CD4-positive, alpha-beta memory T cell (primary cell): Measurements from ENCODE around the gene ITGB3. TPM values are rescaled to one million over a fixed set of nuclear protein-coding genes. Genes with fewer than 3 reads are reported as not detected.
"Not testable (repeated sequence)": the region's sequence is repeated elsewhere in the genome, so short reads cannot be mapped to it uniquely, and the experiment has no call there.

ENCODE experiments used
- CTCF ChIA-PET: fragments of 350-600 bp; sonication (Branson Sonifier 250); formaldehyde crosslinking; loops from one replicate; lab custom pipeline; 2021; ENCODE audit warnings: inconsistent platforms; ENCODE audit not compliant: partially characterized antibody; lab: Charles Lee
- POLR2A ChIA-PET: fragments of 350-600 bp; sonication (Branson Sonifier 250); formaldehyde crosslinking; loops from one replicate; lab custom pipeline; 2021; ENCODE audit not compliant: partially characterized antibody; lab: Charles Lee
- DNase-seq, 5 donors: peaks; one replicate each; pipeline versions ENCODE4 v3.0.0 to v3.0.0-alpha.2; 2020 to 2022; ENCODE audit warnings: mixed read lengths in 1 of 5
- H3K27ac ChIP-seq: one replicate; pipeline ENCODE4 v1.7.0; 2013; ENCODE audit warnings: low read depth, low read length
- H3K27me3 ChIP-seq: 2 replicates; pipeline ENCODE4 v1.7.0; 2013; ENCODE audit warnings: mild to moderate bottlenecking, low read length, moderate library complexity; ENCODE audit not compliant: insufficient read depth
- H3K36me3 ChIP-seq: 2 replicates; pipeline ENCODE4 v1.7.0; 2013; ENCODE audit warnings: mild to moderate bottlenecking, low read length, moderate library complexity; ENCODE audit not compliant: insufficient read depth
- H3K4me1 ChIP-seq: 2 replicates; pipeline ENCODE4 v1.7.0; 2013; ENCODE audit warnings: mild to moderate bottlenecking, low read length, moderate library complexity; ENCODE audit not compliant: insufficient read depth
- H3K4me3 ChIP-seq, 2 donors: one replicate each; pipeline ENCODE4 v1.7.0; 2013; ENCODE audit warnings: low read length in 2 of 2, mild to moderate bottlenecking in 1 of 2
- H3K9me3 ChIP-seq, 2 donors: one replicate each; pipeline ENCODE4 v1.7.0; 2013; ENCODE audit warnings: low read length in 2 of 2, control low read depth in 1 of 2; ENCODE audit not compliant: control insufficient read depth in 1 of 2
- H3K27ac Mint-ChIP-seq, 7 donors: one replicate each; pipeline ENCODE4 v1.8.0; 2020 to 2021; ENCODE audit warnings: mixed read lengths in 7 of 7, mild to moderate bottlenecking in 6 of 7, inconsistent platforms in 3 of 7, moderate library complexity in 3 of 7
- H3K27me3 Mint-ChIP-seq, 2 donors: one replicate each; pipeline ENCODE4 v1.8.0; 2020 to 2021; ENCODE audit warnings: mixed read lengths in 2 of 2
- H3K36me3 Mint-ChIP-seq, 2 donors: one replicate each; pipeline ENCODE4 v1.8.0; 2020 to 2021; ENCODE audit warnings: mixed read lengths in 2 of 2, inconsistent platforms in 1 of 2, mild to moderate bottlenecking in 1 of 2
- H3K4me1 Mint-ChIP-seq, 4 donors: one replicate each; pipeline ENCODE4 v1.8.0; 2020 to 2021; ENCODE audit warnings: mixed read lengths in 4 of 4, mild to moderate bottlenecking in 1 of 4
- H3K4me3 Mint-ChIP-seq, 8 donors: one replicate each; pipeline ENCODE4 v1.8.0; 2020 to 2021; ENCODE audit warnings: mixed read lengths in 8 of 8, mild to moderate bottlenecking in 7 of 8, moderate library complexity in 6 of 8, inconsistent platforms in 3 of 8
- H3K9me3 Mint-ChIP-seq, 8 donors: one replicate each; pipeline ENCODE4 v1.8.0; 2020 to 2021; ENCODE audit warnings: mixed read lengths in 8 of 8, mild to moderate bottlenecking in 5 of 8, inconsistent platforms in 3 of 8, moderate library complexity in 1 of 8
- intact Hi-C: fragments of 100-400 bp; cut with micrococcal nuclease; formaldehyde crosslinking; loops from one replicate; pipeline ENCODE4 v1.15.1; 2023
- polyA plus RNA-seq, 2 donors: library from polyadenylated mRNA; unstranded; fragments of 300-500 nt; fragmentation: Illumina TruSeq; gene quantifications; one replicate each; pipeline ENCODE4 v1.2.3, GENCODE V29; 2021
- total RNA-seq, 2 experiments: library from RNA; stranded (reverse); gene quantifications; one replicate each; pipeline ENCODE4 v1.2.3, GENCODE V29; 2021

Gene ITGB3
- total and polyA plus RNA-seq, 4 experiments from 2014 or later = not detected

DNA sequence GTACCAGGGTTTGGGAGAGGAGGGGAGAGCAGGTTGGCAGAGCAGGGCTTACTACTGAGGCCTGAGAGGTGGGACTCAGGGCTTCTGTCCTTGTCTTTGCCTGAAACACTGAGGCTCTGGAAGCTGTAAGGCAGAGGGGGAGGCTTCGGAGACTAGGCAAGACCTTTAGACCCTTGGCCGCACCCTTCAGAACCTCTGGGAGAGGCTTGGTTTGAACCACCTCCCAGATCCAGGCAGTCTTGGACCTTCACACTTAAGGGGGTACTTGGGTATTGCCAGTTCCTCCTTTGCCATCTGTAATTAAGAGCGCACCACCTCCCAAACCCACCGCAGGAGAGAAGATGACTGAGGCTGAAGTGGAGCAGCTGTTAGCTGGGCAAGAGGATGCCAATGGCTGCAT, 31.6 kb upstream of the ITGB3 start:
- POLR2A ChIA-PET = interaction anchor here (3.8 kb wide), 1 partner anchor 17 kb away, joined by 35 read pairs; no protein-coding TSS in a partner anchor

DNA sequence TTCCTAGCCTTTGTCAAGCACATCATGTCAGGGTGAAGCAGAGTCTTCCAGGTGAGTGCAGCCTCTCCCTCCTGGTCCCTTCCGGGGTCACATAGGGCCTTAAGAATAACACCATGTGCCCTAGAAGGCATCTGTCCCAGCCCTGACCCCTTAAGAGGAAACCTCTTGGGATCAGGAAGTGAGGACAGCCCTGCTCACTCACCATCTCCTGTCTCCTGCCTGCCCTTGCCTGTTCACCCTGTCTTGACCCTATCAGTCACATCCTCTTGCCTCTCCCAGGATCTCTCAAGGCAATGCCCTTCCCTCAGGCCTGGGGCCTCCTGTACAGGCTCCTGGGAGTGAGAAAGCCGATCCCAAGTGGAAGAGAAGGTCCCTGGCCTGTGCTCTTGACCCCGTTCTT, 30.6 kb upstream of the ITGB3 start:
- ChIA-PET POLR2A (no interaction called here), CTCF (no interaction called here)
- Histone ChIP-seq H3K4me3 (no peak overlapping the region), H3K9me3 (no peaks in the 10 kb centered on the region), H3K27ac (no peak overlapping the region), H3K36me3 (no peaks in the 10 kb centered on the region), H3K4me1 (peaks cover 32% of the 10 kb centered on the region), H3K27me3 (no peaks in the 10 kb centered on the region)
- H3K4me3 Mint-ChIP-seq = no peak overlapping the region
- peaks cover 11 to 35% (median 24%) of the 10 kb centered on the region in 4 donors for H3K4me1 Mint-ChIP-seq
- peak overlapping the region in 1 of 7 donors; percentile 41 for H3K27ac Mint-ChIP-seq
- H3K36me3 Mint-ChIP-seq = no peaks in the 10 kb centered on the region
- no peaks in the 10 kb centered on the region for H3K27me3 Mint-ChIP-seq
- no peak for DNase-seq
- H3K9me3 Mint-ChIP-seq = peaks cover 0 to 4% (median 0%) of the 10 kb centered on the region in 8 donors
- intact Hi-C loops = no loop called here

More for the DNA sequence above, 31.6 kb upstream of the ITGB3 start:
- Mint-ChIP-seq H3K9me3 (peaks cover 0 to 4% (median 0%) of the 10 kb centered on the region in 8 donors), H3K4me3 (no peak overlapping the region), H3K4me1 (peaks cover 13 to 41% (median 30%) of the 10 kb centered on the region in 4 donors), H3K27ac (peak overlapping the region in 1 of 7 donors; percentile 41), H3K27me3 (no peaks in the 10 kb centered on the region), H3K36me3 (no peaks in the 10 kb centered on the region)
- CTCF ChIA-PET = no interaction called here
- no peak overlapping the region for H3K4me3 ChIP-seq
- no peaks in the 10 kb centered on the region for H3K9me3 ChIP-seq
- DNase-seq = no peak
- no peaks in the 10 kb centered on the region for H3K27me3 ChIP-seq
- no peaks in the 10 kb centered on the region for H3K36me3 ChIP-seq
- peaks cover 42% of the 10 kb centered on the region for H3K4me1 ChIP-seq
- intact Hi-C loops = no loop called here
- no peak overlapping the region for H3K27ac ChIP-seq

DNA sequence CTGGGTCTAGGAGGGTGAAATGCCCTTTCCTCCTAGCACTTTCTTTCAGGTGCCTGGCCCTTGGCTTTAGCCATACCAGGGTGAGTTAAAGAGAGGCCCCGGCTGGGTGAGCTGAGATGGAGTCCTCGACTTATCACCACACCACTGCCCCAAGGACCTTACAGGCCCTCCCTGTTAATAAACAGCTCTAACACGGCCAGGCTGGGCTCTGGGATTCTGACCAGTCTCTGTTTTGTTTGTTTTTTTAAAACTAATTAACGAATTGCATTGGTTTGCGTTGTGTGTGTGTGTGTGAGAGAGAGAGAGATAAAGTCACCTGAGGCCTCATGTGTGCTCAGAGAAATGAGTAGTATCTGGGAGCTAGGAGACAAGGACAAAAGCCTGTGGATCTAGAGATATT, 30.2 kb upstream of the ITGB3 start:
- Mint-ChIP-seq H3K4me1 (peaks cover 11 to 31% (median 20%) of the 10 kb centered on the region in 4 donors), H3K9me3 (peaks cover 0 to 4% (median 0%) of the 10 kb centered on the region in 8 donors), H3K27me3 (no peaks in the 10 kb centered on the region), H3K27ac (peak overlapping the region in 1 of 7 donors; percentile 24), H3K36me3 (no peaks in the 10 kb centered on the region), H3K4me3 (no peak overlapping the region)
- intact Hi-C loops = no loop called here
- H3K9me3 ChIP-seq = no peaks in the 10 kb centered on the region
- H3K4me1 ChIP-seq = peaks cover 28% of the 10 kb centered on the region
- no peak overlapping the region for H3K4me3 ChIP-seq
- no peak for DNase-seq
- no peaks in the 10 kb centered on the region for H3K36me3 ChIP-seq
- H3K27ac ChIP-seq = no peak overlapping the region
- POLR2A ChIA-PET = no interaction called here
- CTCF ChIA-PET = no interaction called here
- no peaks in the 10 kb centered on the region for H3K27me3 ChIP-seq

DNA sequence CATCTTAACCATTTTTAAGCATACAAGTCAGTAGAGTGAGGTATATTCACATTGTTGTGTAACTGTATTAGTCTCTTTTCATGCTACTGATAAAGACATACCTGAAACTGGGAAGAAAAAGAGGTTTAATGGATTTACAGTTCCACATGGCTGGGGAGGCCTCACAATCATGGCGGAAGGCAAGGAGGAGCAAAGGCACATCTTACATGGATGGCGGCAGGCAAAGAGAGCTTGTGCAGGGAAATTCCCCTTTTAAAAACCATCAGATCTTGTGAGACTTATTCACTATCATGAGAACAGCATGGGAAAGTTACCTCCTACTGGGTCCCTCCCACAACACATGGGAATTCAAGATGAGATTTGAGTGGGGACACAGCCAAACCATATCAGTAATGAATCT, 29.6 kb upstream of the ITGB3 start:
- H3K4me3 Mint-ChIP-seq, H3K36me3 Mint-ChIP-seq, H3K36me3 ChIP-seq, H3K27ac ChIP-seq, H3K9me3 Mint-ChIP-seq, DNase-seq, H3K27ac Mint-ChIP-seq, H3K4me3 ChIP-seq, H3K27me3 ChIP-seq, POLR2A ChIA-PET, CTCF ChIA-PET, H3K9me3 ChIP-seq, intact Hi-C loops, H3K27me3 Mint-ChIP-seq: not testable (repeated sequence)
- H3K4me1 Mint-ChIP-seq = peaks cover 11 to 24% (median 16%) of the 10 kb centered on the region in 4 donors
- H3K4me1 ChIP-seq = peaks cover 21% of the 10 kb centered on the region

DNA sequence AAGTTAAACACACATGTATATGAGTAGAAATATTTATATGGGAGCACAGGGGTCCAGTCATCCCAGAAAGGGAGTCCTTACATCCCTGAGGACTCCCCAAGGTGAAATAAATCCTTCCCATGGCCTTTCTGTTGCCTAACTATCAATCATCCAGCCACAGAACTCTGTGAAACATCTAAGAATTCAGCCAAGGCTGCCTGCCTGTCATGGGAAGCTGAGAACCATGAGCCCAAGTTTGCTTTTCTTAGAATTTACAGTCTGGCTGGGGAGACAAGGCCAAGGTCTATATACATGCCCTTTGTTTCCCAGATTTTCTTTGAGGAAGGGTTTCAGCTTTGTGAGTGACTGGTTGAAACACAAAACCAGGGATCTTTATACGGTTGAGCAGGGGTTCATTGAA, 28.7 kb upstream of the ITGB3 start:
- no peak overlapping the region for H3K4me3 Mint-ChIP-seq
- POLR2A ChIA-PET = interaction anchor here (0.8 kb wide), 1 partner anchor 19 kb away, joined by 3 read pairs; no protein-coding TSS in a partner anchor
- H3K36me3 Mint-ChIP-seq = no peaks in the 10 kb centered on the region
- peaks cover 0 to 4% of the 10 kb centered on the region in 2 donors for H3K27me3 Mint-ChIP-seq
- H3K4me1 Mint-ChIP-seq = peaks cover 14 to 23% (median 18%) of the 10 kb centered on the region in 4 donors
- CTCF ChIA-PET = no interaction called here
- no peaks in the 10 kb centered on the region for H3K36me3 ChIP-seq
- intact Hi-C loops = no loop called here
- no peak overlapping the region for H3K27ac ChIP-seq
- H3K4me1 ChIP-seq = peaks cover 19% of the 10 kb centered on the region
- no peak for DNase-seq
- no peaks in the 10 kb centered on the region for H3K27me3 ChIP-seq
- peaks cover 0 to 4% (median 0%) of the 10 kb centered on the region in 8 donors for H3K9me3 Mint-ChIP-seq
- no peaks in the 10 kb centered on the region for H3K9me3 ChIP-seq
- peak overlapping the region in 2 of 7 donors; percentile 36 to 68 for H3K27ac Mint-ChIP-seq
- H3K4me3 ChIP-seq = no peak overlapping the region

DNA sequence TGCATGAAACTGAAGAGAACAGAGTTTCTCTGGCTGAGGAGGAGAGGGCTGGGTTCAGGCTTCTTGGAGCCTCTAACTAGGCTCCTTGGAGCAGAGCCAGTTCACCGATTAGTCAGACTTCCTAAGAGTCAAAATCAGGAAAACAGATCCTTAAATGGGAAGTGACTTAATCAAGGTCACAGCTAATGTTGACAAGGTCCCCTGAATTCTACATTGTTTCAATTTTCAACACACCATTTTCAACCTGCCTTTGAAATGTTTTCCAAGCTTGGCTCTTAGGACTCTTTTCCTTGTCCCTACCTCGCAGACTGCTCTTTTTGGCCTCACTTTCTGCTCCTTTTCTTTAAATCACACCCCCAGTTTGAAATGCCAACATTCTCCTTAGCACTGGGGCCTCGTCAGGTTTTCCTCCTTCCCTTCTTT, 28.2 kb upstream of the ITGB3 start:
- DNase-seq = no peak
- peaks cover 0 to 4% (median 0%) of the 10 kb centered on the region in 8 donors for H3K9me3 Mint-ChIP-seq
- H3K36me3 ChIP-seq = no peaks in the 10 kb centered on the region
- H3K4me1 Mint-ChIP-seq = peaks cover 14 to 23% (median 17%) of the 10 kb centered on the region in 4 donors
- H3K4me1 ChIP-seq = peaks cover 19% of the 10 kb centered on the region
- no peaks in the 10 kb centered on the region for H3K9me3 ChIP-seq
- H3K27me3 Mint-ChIP-seq = peaks cover 2 to 4% of the 10 kb centered on the region in 2 donors
- H3K4me3 ChIP-seq = no peak overlapping the region
- no peaks in the 10 kb centered on the region for H3K36me3 Mint-ChIP-seq
- no peaks in the 10 kb centered on the region for H3K27me3 ChIP-seq
- intact Hi-C loops = no loop called here
- no peak overlapping the region for H3K4me3 Mint-ChIP-seq
- H3K27ac Mint-ChIP-seq = peak overlapping the region in 2 of 7 donors; percentile 22 to 47
- ChIA-PET CTCF (no interaction called here), POLR2A (interaction anchor here (0.8 kb wide), 1 partner anchor 19 kb away, joined by 3 read pairs; no protein-coding TSS in a partner anchor)
- no peak overlapping the region for H3K27ac ChIP-seq

DNA sequence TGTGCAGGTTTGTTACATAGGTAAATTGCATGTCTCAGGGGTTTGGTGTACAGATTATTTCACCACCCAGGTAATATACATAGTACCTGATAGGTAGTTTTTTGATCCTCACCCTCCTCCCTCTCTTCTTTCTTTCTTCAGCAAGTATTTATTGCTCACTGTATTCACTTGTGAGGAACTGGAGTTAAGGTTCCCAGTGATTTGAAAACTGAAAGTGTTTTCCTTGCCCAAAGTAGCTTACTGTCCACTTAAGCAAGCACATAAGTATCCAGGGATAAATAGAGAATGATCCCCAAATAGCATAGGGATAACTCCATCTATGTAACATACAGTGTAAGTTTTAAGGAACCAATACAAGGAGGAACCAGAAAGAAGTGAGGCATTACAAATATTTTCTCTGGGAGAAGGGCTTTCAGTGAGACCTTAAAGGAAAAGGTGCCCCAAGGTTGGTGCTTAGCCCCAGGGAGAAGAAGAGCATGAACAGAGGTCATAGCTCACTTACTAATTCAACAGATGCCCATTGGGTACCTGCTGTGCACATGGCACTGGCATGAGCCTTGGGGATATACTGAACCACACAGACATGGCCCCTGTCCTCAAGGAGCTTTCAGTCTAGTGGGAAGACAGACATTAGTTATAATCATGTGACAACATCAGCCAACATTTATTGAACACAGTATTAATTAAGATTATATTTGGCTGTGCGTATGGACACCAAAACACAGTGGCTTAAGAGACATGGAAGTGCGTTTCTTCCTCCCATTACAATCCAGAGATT, 27.5 kb upstream of the ITGB3 start:
- H3K27me3 ChIP-seq = no peaks in the 10 kb centered on the region
- DNase-seq = no peak
- ChIA-PET CTCF (interaction anchor here (1.0 to 1.1 kb wide), 2 partner anchors 32 to 90 kb away, joined by 3 read pairs; no protein-coding TSS in a partner anchor), POLR2A (no interaction called here)
- no peak overlapping the region for H3K4me3 ChIP-seq
- H3K4me1 ChIP-seq = peaks cover 13% of the 10 kb centered on the region
- H3K4me3 Mint-ChIP-seq = no peak overlapping the region
- H3K27me3 Mint-ChIP-seq = peaks cover 2 to 7% of the 10 kb centered on the region in 2 donors
- peak overlapping the region in 2 of 7 donors; percentile 23 to 47 for H3K27ac Mint-ChIP-seq
- intact Hi-C loops = no loop called here
- H3K9me3 Mint-ChIP-seq = peaks cover 0 to 4% (median 0%) of the 10 kb centered on the region in 8 donors
- no peaks in the 10 kb centered on the region for H3K36me3 ChIP-seq
- H3K27ac ChIP-seq = no peak overlapping the region
- no peaks in the 10 kb centered on the region for H3K36me3 Mint-ChIP-seq
- H3K4me1 Mint-ChIP-seq = peaks cover 11 to 19% (median 14%) of the 10 kb centered on the region in 4 donors
- no peaks in the 10 kb centered on the region for H3K9me3 ChIP-seq
